ENCODE results near the gene PSMD4. TPM values are rescaled to one million over a fixed set of nuclear protein-coding genes. Genes with fewer than 3 reads are reported as not detected.
A peak's percentile ranks its signal among the peaks of the same experiment; 100 is the strongest.

Gene PSMD4
- total RNA-seq, 1 donor from 2014 or later: 201 TPM

DNA sequence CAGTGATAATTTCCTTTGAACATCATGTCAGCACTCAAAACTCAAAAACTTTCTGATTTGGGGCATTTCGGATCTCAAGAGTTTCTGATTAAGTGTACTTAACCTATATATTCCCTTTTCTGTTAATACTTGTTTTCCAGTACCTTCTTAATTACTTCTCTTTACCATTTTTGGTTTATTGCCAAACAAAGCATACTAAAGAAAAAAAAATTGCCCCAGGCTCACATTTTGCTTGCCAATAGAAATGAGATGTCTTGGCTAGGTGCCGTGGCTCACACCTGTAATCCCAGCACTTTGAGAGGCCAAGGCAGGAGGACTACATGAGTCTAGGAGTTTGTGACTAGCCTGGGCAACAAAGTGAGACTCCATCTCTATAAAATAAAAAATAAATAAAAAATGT, 4.8 kb downstream of the PSMD4 start:
- DNase-seq: no peak
- Mint-ChIP-seq H3K4me3 (no peak overlapping the region), H3K4me1 (peaks cover 41% of the 10 kb centered on the region), H3K36me3 (ENCODE audit: low read depth) (peaks cover 30% of the 10 kb centered on the region), H3K9me3 (no peaks in the 10 kb centered on the region), H3K27me3 (no peaks in the 10 kb centered on the region), H3K27ac (no peak overlapping the region)
- TF ChIP-seq, protein P1, sequence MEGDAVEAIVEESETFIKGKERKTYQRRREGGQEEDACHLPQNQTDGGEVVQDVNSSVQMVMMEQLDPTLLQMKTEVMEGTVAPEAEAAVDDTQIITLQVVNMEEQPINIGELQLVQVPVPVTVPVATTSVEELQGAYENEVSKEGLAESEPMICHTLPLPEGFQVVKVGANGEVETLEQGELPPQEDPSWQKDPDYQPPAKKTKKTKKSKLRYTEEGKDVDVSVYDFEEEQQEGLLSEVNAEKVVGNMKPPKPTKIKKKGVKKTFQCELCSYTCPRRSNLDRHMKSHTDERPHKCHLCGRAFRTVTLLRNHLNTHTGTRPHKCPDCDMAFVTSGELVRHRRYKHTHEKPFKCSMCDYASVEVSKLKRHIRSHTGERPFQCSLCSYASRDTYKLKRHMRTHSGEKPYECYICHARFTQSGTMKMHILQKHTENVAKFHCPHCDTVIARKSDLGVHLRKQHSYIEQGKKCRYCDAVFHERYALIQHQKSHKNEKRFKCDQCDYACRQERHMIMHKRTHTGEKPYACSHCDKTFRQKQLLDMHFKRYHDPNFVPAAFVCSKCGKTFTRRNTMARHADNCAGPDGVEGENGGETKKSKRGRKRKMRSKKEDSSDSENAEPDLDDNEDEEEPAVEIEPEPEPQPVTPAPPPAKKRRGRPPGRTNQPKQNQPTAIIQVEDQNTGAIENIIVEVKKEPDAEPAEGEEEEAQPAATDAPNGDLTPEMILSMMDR (IDR thresholded peaks at IDR 0.05): no peak
- ATAC-seq (ENCODE audit: low read depth): no peak
- CTCF ChIA-PET: no interaction called here
- POLR2A ChIA-PET: interaction anchor here (1.5 kb wide), 1 partner anchor 18 kb away, joined by 5 read pairs; no protein-coding TSS in a partner anchor
- intact Hi-C loops (cut with micrococcal nuclease): loop anchor here (10.0 kb wide), 2 partner anchors 85 to 255 kb away; partner anchors contain the start of genes MINDY1, PRUNE1 and RFX5

GRCh38 chr1:151265446-151266236, 11.1 kb downstream of the PSMD4 start:
- TF ChIP-seq, protein P1 (IDR thresholded peaks at IDR 0.05): no peak
- ATAC-seq (ENCODE audit: low read depth) (no peak), DNase-seq (no peak)
- intact Hi-C loops (cut with micrococcal nuclease): no loop called here
- H3K36me3 Mint-ChIP-seq (ENCODE audit: low read depth): peaks cover 66% of the 10 kb centered on the region
- ChIA-PET POLR2A (interaction anchor here (2.8 kb wide), 1 partner anchor 11 kb away, joined by 14 read pairs; the partner anchor contains the start of gene PSMD4), CTCF (no interaction called here)
- H3K9me3 Mint-ChIP-seq: no peaks in the 10 kb centered on the region
- peaks cover 18% of the 10 kb centered on the region for H3K4me1 Mint-ChIP-seq
- H3K4me3 Mint-ChIP-seq: no peak overlapping the region
- no peaks in the 10 kb centered on the region for H3K27me3 Mint-ChIP-seq
- peak overlapping the region; percentile 50 for H3K27ac Mint-ChIP-seq

DNA sequence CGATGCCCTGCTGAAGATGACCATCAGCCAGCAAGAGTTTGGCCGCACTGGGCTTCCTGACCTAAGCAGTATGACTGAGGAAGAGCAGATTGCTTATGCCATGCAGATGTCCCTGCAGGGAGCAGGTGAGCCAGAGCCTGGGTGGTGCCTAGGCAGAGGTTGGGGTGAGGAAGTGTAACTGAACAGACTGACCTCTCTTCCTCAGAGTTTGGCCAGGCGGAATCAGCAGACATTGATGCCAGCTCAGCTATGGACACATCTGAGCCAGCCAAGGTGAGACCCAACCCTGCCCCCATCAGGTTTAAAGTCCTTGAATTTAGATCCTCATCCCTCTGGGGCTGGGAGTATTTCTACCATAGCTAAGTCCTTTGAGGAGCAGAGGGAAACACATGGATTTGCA, 11.8 kb downstream of the PSMD4 start:
- ChIA-PET CTCF (no interaction called here), POLR2A (interaction anchor here (1.1 to 2.8 kb wide), 2 partner anchors 12 to 15 kb away, joined by 4 to 14 read pairs; partner anchors contain the start of gene PSMD4)
- peaks cover 68% of the 10 kb centered on the region for H3K36me3 Mint-ChIP-seq (ENCODE audit: low read depth)
- no peak overlapping the region for H3K27ac Mint-ChIP-seq
- no peaks in the 10 kb centered on the region for H3K9me3 Mint-ChIP-seq
- intact Hi-C loops (cut with micrococcal nuclease): no loop called here
- no peak overlapping the region for H3K4me3 Mint-ChIP-seq
- H3K4me1 Mint-ChIP-seq: peaks cover 18% of the 10 kb centered on the region
- no peak for DNase-seq
- H3K27me3 Mint-ChIP-seq: no peaks in the 10 kb centered on the region
- TF ChIP-seq, protein P1 (IDR thresholded peaks at IDR 0.05): no peak
- ATAC-seq (ENCODE audit: low read depth): no peak

GRCh38 chr1:151266821-151267220, 12.3 kb downstream of the PSMD4 start:
- ChIA-PET POLR2A (interaction anchor here (1.1 kb wide), 1 partner anchor 15 kb away, joined by 4 read pairs; no protein-coding TSS in a partner anchor), CTCF (no interaction called here)
- ATAC-seq (ENCODE audit: low read depth): no peak
- intact Hi-C loops (cut with micrococcal nuclease): no loop called here
- no peak overlapping the region for H3K4me3 Mint-ChIP-seq
- TF ChIP-seq, protein P1 (IDR thresholded peaks at IDR 0.05): no peak
- no peaks in the 10 kb centered on the region for H3K27me3 Mint-ChIP-seq
- no peak overlapping the region for H3K27ac Mint-ChIP-seq
- H3K4me1 Mint-ChIP-seq: peaks cover 18% of the 10 kb centered on the region
- no peaks in the 10 kb centered on the region for H3K9me3 Mint-ChIP-seq
- H3K36me3 Mint-ChIP-seq (ENCODE audit: low read depth): peaks cover 71% of the 10 kb centered on the region
- no peak for DNase-seq

- TF ChIP-seq, protein P1 (IDR thresholded peaks at IDR 0.05): no peak
- H3K27ac Mint-ChIP-seq: peak overlapping the region; percentile 44
- ATAC-seq (ENCODE audit: low read depth): no peak
- ChIA-PET POLR2A (interaction anchor here (1.0 kb wide), 1 partner anchor 14 kb away, joined by 3 read pairs; no protein-coding TSS in a partner anchor), CTCF (no interaction called here)
- H3K4me1 Mint-ChIP-seq: peaks cover 17% of the 10 kb centered on the region
- H3K4me3 Mint-ChIP-seq: no peak overlapping the region
- no peaks in the 10 kb centered on the region for H3K27me3 Mint-ChIP-seq
- no peaks in the 10 kb centered on the region for H3K9me3 Mint-ChIP-seq
- peaks cover 68% of the 10 kb centered on the region for H3K36me3 Mint-ChIP-seq (ENCODE audit: low read depth)
- intact Hi-C loops (cut with micrococcal nuclease): no loop called here
- DNase-seq: no peak
Measured at GRCh38 chr1:151267760-151268159, 13.2 kb downstream of the PSMD4 start.
